ENCODE measurements around the gene IER3.
A peak's percentile ranks its signal among the peaks of the same experiment; 100 is the strongest.

The IER3 gene

DNA sequence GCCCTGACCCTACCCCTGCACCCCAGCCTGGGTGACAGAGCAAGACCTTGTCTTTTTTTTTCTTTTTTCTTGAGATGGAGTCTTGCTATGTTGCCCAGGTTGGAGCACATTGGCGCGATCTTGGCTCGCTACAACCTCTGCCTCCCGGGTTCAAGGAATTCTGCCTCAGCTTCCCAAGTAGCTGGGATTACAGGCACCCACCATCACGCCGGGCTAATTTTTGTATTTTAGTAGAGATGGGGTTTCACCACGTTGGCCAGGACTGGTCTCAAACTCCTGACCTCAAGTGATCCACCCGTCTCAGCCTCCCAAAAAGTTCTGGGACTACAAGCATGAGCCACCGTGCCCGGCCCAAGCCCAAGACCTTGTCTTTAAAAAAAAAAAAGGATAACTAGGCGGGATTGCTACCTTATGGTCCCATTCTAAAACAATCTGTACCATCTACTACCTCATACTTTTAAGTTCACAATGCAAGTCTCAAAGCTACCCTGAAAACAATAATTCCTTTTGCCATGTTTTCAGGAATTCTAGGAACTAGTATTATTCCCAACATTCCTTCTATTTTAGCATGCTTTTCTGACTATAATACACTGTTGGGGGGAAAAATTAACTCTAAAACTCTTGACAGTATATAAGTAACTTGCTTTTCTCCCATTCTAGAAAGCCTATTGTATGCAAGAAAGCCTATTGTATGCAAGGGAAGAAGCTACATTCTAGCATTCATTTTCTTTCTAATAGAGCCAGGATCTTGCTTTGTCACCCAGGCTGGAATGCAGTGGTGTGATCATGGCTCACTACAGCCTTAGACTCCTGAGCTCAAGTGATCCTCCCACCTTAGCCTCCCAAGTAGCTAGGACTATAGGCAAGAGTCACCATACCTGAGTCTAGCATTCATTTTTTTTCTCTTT, 17.6 kb downstream of the IER3 start:
- Histone ChIP-seq H3K4me1 (ENCODE audit: control insufficient read depth, insufficient read depth, low read length) (peaks cover 4% of the 10 kb centered on the region), H3K4me3 (ENCODE audit: low read depth, low read length) (no peak overlapping the region), H3K27ac (ENCODE audit: extremely low read depth, low read depth, low read length) (0 out of 2 replicates have a peak overlapping the region, but pooled peaks have one; percentile 5), H3K36me3 (ENCODE audit: control insufficient read depth in 2 of 2, insufficient read depth in 1 of 2, low read length in 2 of 2) (peaks cover 14 to 78% of the 10 kb centered on the region in 2 experiments), H3K9me3 (ENCODE audit: control insufficient read depth, insufficient read depth, low read depth, low read length) (no peaks in the 10 kb centered on the region)
- no peak; the same call in 1 of the 2 replicates for TF ChIP-seq ZBTB8A (tag by site-specific recombination; IDR thresholded peaks at IDR 0.05)
- TF ChIP-seq ZNF121 (tag by site-specific recombination; IDR thresholded peaks at IDR 0.05): peak; percentile 98
- TF ChIP-seq, protein P1, sequence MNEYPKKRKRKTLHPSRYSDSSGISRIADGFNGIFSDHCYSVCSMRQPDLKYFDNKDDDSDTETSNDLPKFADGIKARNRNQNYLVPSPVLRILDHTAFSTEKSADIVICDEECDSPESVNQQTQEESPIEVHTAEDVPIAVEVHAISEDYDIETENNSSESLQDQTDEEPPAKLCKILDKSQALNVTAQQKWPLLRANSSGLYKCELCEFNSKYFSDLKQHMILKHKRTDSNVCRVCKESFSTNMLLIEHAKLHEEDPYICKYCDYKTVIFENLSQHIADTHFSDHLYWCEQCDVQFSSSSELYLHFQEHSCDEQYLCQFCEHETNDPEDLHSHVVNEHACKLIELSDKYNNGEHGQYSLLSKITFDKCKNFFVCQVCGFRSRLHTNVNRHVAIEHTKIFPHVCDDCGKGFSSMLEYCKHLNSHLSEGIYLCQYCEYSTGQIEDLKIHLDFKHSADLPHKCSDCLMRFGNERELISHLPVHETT (tag by site-specific recombination; IDR thresholded peaks at IDR 0.05): no peak
- TF ChIP-seq ZNF133 (tag by site-specific recombination; IDR thresholded peaks at IDR 0.05): no peak
- 0 out of 2 replicates have a peak, but pooled peaks have one; percentile 45 for TF ChIP-seq IKZF3 (tag by site-specific recombination; IDR thresholded peaks at IDR 0.05)
- TF ChIP-seq ZNF600 (tag by site-specific recombination; IDR thresholded peaks at IDR 0.05): peak; percentile 22; the same call in 1 of the 2 replicates
- TF ChIP-seq ZNF660 (tag by site-specific recombination; IDR thresholded peaks at IDR 0.05): no peak
- no peak for TF ChIP-seq ZNF2 (tag by site-specific recombination; IDR thresholded peaks at IDR 0.05)
- no peak for TF ChIP-seq ZNF560 (tag by site-specific recombination; IDR thresholded peaks at IDR 0.05; ENCODE audit: borderline replicate concordance)
- TF ChIP-seq ZXDB (tag by site-specific recombination; IDR thresholded peaks at IDR 0.05): no peak
- TF ChIP-seq ZNF19 (tag by site-specific recombination; IDR thresholded peaks at IDR 0.05; ENCODE audit: low read depth): no peak
- TF ChIP-seq ZNF248 (tag by site-specific recombination; IDR thresholded peaks at IDR 0.05): no peak
- TF ChIP-seq, protein P2, sequence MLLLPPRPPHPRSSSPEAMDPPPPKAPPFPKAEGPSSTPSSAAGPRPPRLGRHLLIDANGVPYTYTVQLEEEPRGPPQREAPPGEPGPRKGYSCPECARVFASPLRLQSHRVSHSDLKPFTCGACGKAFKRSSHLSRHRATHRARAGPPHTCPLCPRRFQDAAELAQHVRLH (tag by site-specific recombination; IDR thresholded peaks at IDR 0.05): peak; percentile 70; the same call in 1 of the 2 replicates
- TF ChIP-seq, protein P3, sequence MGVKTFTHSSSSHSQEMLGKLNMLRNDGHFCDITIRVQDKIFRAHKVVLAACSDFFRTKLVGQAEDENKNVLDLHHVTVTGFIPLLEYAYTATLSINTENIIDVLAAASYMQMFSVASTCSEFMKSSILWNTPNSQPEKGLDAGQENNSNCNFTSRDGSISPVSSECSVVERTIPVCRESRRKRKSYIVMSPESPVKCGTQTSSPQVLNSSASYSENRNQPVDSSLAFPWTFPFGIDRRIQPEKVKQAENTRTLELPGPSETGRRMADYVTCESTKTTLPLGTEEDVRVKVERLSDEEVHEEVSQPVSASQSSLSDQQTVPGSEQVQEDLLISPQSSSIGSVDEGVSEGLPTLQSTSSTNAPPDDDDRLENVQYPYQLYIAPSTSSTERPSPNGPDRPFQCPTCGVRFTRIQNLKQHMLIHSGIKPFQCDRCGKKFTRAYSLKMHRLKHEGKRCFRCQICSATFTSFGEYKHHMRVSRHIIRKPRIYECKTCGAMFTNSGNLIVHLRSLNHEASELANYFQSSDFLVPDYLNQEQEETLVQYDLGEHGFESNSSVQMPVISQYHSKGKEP (tag by site-specific recombination; IDR thresholded peaks at IDR 0.05): no peak
- peak; percentile 87; the same call in 1 of the 2 replicates for TF ChIP-seq ZNF664 (tag by site-specific recombination; IDR thresholded peaks at IDR 0.05)
- ChIA-PET CTCF (interaction anchor here (0.5 to 18.7 kb wide), 9 partner anchors 25 to 360 kb away, joined by 3 to 692 read pairs (median 3); partner anchors contain the start of gene DHX16), POLR2A (interaction anchor here (0.6 to 6.5 kb wide), 17 partner anchors 10 to 156 kb away, joined by 3 to 61 read pairs (median 4); partner anchors contain the start of genes DHX16, FLOT1, IER3 and MDC1)

DNA sequence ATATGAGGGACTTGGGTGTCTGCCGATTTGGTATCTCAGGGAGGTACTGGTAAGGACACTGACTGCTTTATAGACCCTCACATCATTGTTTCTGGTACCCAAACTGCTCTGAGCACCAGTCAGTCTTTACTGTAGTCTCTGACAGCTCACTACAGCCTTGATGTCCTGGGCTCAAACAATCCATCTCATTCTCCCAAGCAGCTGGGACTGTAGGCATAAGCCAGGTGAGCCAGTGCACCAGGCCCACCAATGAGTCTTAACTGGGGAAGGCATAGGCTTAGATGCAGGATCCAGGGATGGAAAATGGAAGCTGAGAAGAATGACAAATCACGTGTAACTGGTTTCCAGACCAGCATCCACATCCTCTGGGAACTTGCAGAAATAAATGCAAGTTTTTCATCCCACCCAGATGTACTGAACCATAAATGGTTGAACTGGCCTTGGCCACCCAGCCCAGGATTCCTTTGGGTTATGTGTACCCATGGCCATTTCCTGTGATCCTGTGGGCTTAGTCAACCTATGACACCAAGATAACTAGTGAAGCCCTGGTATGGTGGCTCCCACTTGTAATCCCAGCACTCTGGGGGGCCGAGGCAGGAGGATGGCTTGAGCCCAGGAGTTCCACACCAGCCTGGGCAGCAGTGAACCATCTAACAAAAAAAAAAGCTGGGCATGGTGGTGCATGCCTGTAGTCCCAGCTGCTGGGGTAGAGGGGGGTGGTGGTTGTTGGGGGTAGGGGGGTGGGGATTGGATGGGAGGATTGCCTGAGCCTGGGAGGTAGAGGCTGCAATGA, 18.4 kb downstream of the IER3 start:
- ChIA-PET POLR2A (interaction anchor here (0.6 to 10.1 kb wide), 15 partner anchors 9 to 157 kb away, joined by 3 to 235 read pairs (median 4); partner anchors contain the start of genes DHX16, FLOT1, IER3 and MDC1), CTCF (interaction anchor here (0.5 to 18.7 kb wide), 5 partner anchors 24 to 361 kb away, joined by 3 to 692 read pairs (median 4); partner anchors contain the start of gene DHX16)
- Histone ChIP-seq H3K36me3 (ENCODE audit: control insufficient read depth in 2 of 2, insufficient read depth in 1 of 2, low read length in 2 of 2) (peaks cover 15 to 77% of the 10 kb centered on the region in 2 experiments), H3K4me3 (ENCODE audit: low read depth, low read length) (no peak overlapping the region), H3K9me3 (ENCODE audit: control insufficient read depth, insufficient read depth, low read depth, low read length) (no peaks in the 10 kb centered on the region), H3K4me1 (ENCODE audit: control insufficient read depth, insufficient read depth, low read length) (peaks cover 4% of the 10 kb centered on the region), H3K27ac (ENCODE audit: extremely low read depth, low read depth, low read length) (peak overlapping the region; percentile 38)
- TF ChIP-seq ZEB2 (tag by site-specific recombination; IDR thresholded peaks at IDR 0.05) (peak; percentile 58), ZNF274 (IDR thresholded peaks at IDR 0.05; ENCODE audit: low read length) (no peak), ZNF274 (tag by site-specific recombination; IDR thresholded peaks at IDR 0.05; ENCODE audit: borderline replicate concordance) (no peak), ZNF560 (tag by site-specific recombination; IDR thresholded peaks at IDR 0.05; ENCODE audit: borderline replicate concordance) (no peak), OVOL3 (tag by site-specific recombination; IDR thresholded peaks at IDR 0.05) (no peak)
- TF ChIP-seq, protein P4, sequence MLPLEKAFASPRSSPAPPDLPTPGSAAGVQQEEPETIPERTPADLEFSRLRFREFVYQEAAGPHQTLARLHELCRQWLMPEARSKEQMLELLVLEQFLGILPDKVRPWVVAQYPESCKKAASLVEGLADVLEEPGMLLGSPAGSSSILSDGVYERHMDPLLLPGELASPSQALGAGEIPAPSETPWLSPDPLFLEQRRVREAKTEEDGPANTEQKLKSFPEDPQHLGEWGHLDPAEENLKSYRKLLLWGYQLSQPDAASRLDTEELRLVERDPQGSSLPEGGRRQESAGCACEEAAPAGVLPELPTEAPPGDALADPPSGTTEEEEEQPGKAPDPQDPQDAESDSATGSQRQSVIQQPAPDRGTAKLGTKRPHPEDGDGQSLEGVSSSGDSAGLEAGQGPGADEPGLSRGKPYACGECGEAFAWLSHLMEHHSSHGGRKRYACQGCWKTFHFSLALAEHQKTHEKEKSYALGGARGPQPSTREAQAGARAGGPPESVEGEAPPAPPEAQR (tag by site-specific recombination; IDR thresholded peaks at IDR 0.05): no peak
- TF ChIP-seq, protein P5, sequence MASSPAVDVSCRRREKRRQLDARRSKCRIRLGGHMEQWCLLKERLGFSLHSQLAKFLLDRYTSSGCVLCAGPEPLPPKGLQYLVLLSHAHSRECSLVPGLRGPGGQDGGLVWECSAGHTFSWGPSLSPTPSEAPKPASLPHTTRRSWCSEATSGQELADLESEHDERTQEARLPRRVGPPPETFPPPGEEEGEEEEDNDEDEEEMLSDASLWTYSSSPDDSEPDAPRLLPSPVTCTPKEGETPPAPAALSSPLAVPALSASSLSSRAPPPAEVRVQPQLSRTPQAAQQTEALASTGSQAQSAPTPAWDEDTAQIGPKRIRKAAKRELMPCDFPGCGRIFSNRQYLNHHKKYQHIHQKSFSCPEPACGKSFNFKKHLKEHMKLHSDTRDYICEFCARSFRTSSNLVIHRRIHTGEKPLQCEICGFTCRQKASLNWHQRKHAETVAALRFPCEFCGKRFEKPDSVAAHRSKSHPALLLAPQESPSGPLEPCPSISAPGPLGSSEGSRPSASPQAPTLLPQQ (tag by site-specific recombination; IDR thresholded peaks at IDR 0.05): no peak
- TF ChIP-seq, protein P6, sequence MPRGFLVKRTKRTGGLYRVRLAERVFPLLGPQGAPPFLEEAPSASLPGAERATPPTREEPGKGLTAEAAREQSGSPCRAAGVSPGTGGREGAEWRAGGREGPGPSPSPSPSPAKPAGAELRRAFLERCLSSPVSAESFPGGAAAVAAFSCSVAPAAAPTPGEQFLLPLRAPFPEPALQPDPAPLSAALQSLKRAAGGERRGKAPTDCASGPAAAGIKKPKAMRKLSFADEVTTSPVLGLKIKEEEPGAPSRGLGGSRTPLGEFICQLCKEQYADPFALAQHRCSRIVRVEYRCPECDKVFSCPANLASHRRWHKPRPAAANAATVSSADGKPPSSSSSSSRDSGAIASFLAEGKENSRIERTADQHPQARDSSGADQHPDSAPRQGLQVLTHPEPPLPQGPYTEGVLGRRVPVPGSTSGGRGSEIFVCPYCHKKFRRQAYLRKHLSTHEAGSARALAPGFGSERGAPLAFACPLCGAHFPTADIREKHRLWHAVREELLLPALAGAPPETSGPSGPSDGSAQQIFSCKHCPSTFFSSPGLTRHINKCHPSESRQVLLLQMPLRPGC (tag by site-specific recombination; IDR thresholded peaks at IDR 0.05): 0 out of 2 replicates have a peak, but pooled peaks have one; percentile 20
